Liver (tissue), 3 donors: Measurements from ENCODE around the gene CLEC16A.

ENCODE experiments used
- CTCF ChIP-seq: fragments of 150-350 bp; IDR thresholded peaks from 2 replicates; pipeline ENCODE4 v1.5.1; 2017; ENCODE audit warnings: improper control_type of control experiment, low read depth, low read length; ENCODE audit not compliant: missing input control
- FOXA1 ChIP-seq: IDR thresholded peaks from 2 replicates; pipeline ENCODE4 v1.6.1; 2016; ENCODE audit warnings: antibody characterized with exemption
- GABPA ChIP-seq, 2 donors: IDR thresholded peaks in 1 of 2; conservative IDR thresholded peaks in 1 of 2; 2 replicates each; pipeline ENCODE4 v1.6.1; 2016; ENCODE audit warnings: antibody characterized with exemption in 2 of 2, mild to moderate bottlenecking in 1 of 2, moderate library complexity in 1 of 2
- JUND ChIP-seq, 2 donors: IDR thresholded peaks; 2 replicates each; pipeline ENCODE4 v1.6.1; 2016; ENCODE audit warnings: antibody characterized with exemption in 2 of 2
- REST ChIP-seq: IDR thresholded peaks from 2 replicates; pipeline ENCODE4 v1.6.1; 2016; ENCODE audit warnings: antibody characterized with exemption, mild to moderate bottlenecking
- RXRA ChIP-seq, 2 donors: IDR thresholded peaks; 2 replicates each; pipeline ENCODE4 v1.6.1; 2017 to 2018; ENCODE audit warnings: antibody characterized with exemption in 2 of 2, mild to moderate bottlenecking in 1 of 2
- TAF1 ChIP-seq: conservative IDR thresholded peaks from 2 replicates; pipeline ENCODE4 v1.6.1; 2016; ENCODE audit warnings: antibody characterized with exemption, mild to moderate bottlenecking
- donor health status: healthy.
- donor health status: healthy.

- TF ChIP-seq CTCF, result no peak
- TF ChIP-seq TAF1, result no peak
- no peak for TF ChIP-seq GABPA (IDR thresholded peaks at IDR 0.05 in 1 of 2, conservative IDR thresholded peaks at IDR 0.05 in 1 of 2)
- TF ChIP-seq RXRA (IDR thresholded peaks at IDR 0.05), result peak; percentile 69 to 87
- TF ChIP-seq REST, result no peak
- TF ChIP-seq JUND (IDR thresholded peaks at IDR 0.05), result no peak
- no peak for TF ChIP-seq FOXA1
These were observed 21.2 kb downstream of the CLEC16A start for GRCh38 chr16:10965440-10966061.
